Panc1 (cell line): Measurements from ENCODE around the gene AP1B1. TPM values are rescaled to one million over a fixed set of nuclear protein-coding genes. Genes with fewer than 3 reads are reported as not detected.

Source experiments
- ATAC-seq: fragments of 200-7000 bp; cut with Tn5 transposase; 2 replicates; pipeline ENCODE4 v1.9.1; 2020; ENCODE audit warnings: mild to moderate bottlenecking, moderate library complexity
- BruUV-seq: library from RNA; stranded (reverse); fragments of 400-500 nt; replicated peaks from 2 replicates; lab custom pipeline; 2021; lab: Mats Ljungman, UMichigan
- CTCF ChIA-PET: fragments of 300-600 bp; sonication (Branson Sonifier 250); formaldehyde crosslinking; loops from one replicate; lab custom pipeline; 2022; ENCODE audit warnings: antibody characterized with exemption; lab: Charles Lee
- POLR2A ChIA-PET: fragments of 300-600 bp; sonication (Branson Sonifier 250); formaldehyde crosslinking; loops from one replicate; lab custom pipeline; 2022; ENCODE audit warnings: antibody characterized with exemption; lab: Charles Lee
- DNase-seq: peaks from one replicate; pipeline ENCODE4 v3.0.0-alpha.2; 2010; ENCODE audit warnings: low read depth, low spot score
- H3K27ac ChIP-seq: 2 replicates; pipeline ENCODE4 v1.5.1; 2011; ENCODE audit warnings: mild to moderate bottlenecking, low read length, inconsistent platforms
- H3K27me3 ChIP-seq: fragments of 200-500 bp; sonication (Bioruptor generic); 2 replicates; pipeline ENCODE4 v1.6.0; 2014; ENCODE audit warnings: low read length, inconsistent platforms; ENCODE audit not compliant: control insufficient read depth, insufficient read depth
- H3K36me3 ChIP-seq: fragments of 200-500 bp; sonication (Bioruptor generic); 2 replicates; pipeline ENCODE4 v1.5.1; 2014; ENCODE audit warnings: inconsistent platforms, mild to moderate bottlenecking, low read length, moderate library complexity; ENCODE audit not compliant: control insufficient read depth, insufficient read depth
- H3K4me1 ChIP-seq: 2 replicates; pipeline ENCODE4 v1.5.1; 2011; ENCODE audit warnings: inconsistent platforms, mild to moderate bottlenecking, low read length, moderate library complexity; ENCODE audit not compliant: control insufficient read depth, insufficient read depth
- H3K4me3 ChIP-seq, 2 experiments: 2 replicates each; pipeline ENCODE4 v1.5.1; 2011 to 2012; ENCODE audit warnings: low read depth in 2 of 2, low read length in 2 of 2, mild to moderate bottlenecking in 2 of 2, inconsistent platforms in 1 of 2, moderate library complexity in 1 of 2
- H3K9me3 ChIP-seq: fragments of 200-500 bp; sonication (Bioruptor generic); 2 replicates; pipeline ENCODE4 v1.5.1; 2014; ENCODE audit warnings: low read depth, mild to moderate bottlenecking, inconsistent platforms, low read length, moderate library complexity; ENCODE audit not compliant: control insufficient read depth, insufficient read depth
- POLR2AphosphoS5 ChIP-seq: IDR thresholded peaks from 2 replicates; pipeline ENCODE4 v1.6.1; 2012; ENCODE audit warnings: mild to moderate bottlenecking, low read depth, low read length, moderate library complexity
- SIN3A ChIP-seq: IDR thresholded peaks from 2 replicates; pipeline ENCODE4 v1.6.1; 2012; ENCODE audit warnings: low read depth, mild to moderate bottlenecking, low read length, moderate library complexity, borderline replicate concordance; ENCODE audit not compliant: insufficient read depth
- TCF7L2 ChIP-seq: IDR thresholded peaks from 2 replicates; pipeline ENCODE4 v1.6.1; 2011; ENCODE audit warnings: mild to moderate bottlenecking, low read depth, low read length, inconsistent platforms
- in situ Hi-C: cut with HindIII; loops from 2 replicates; pipeline ENCODE4 v1.10.0; 2016; ENCODE audit warnings: low sequenced_read_pairs, low pct_unique_long_range_greater_than_20kb
- intact Hi-C: fragments of 100-400 bp; cut with micrococcal nuclease; formaldehyde crosslinking; loops from one replicate; pipeline ENCODE4 v1.10.0; 2022; ENCODE audit not compliant: unreplicated experiment
- total RNA-seq: library from RNA; stranded (reverse); gene quantifications from one replicate; pipeline ENCODE4 v1.2.1, GENCODE V29; 2021; ENCODE audit not compliant: unreplicated experiment
- TF ChIP-seq, protein P1 (sequence below), 2 experiments: IDR thresholded peaks; 2 replicates each; pipeline ENCODE4 v1.6.1; 2011 to 2012; ENCODE audit warnings: low read depth in 2 of 2, control low read depth in 1 of 2, low read length in 1 of 2, mild to moderate bottlenecking in 1 of 2, moderate library complexity in 1 of 2; ENCODE audit not compliant: insufficient read depth in 1 of 2
- TF ChIP-seq, protein P2 (sequence below): fragments of 450-650 bp; IDR thresholded peaks from 2 replicates; pipeline ENCODE4 v1.5.1; 2017; ENCODE audit warnings: mild to moderate bottlenecking

Gene AP1B1
- total RNA-seq, 1 experiment from 2014 or later = 48.6 TPM

DNA sequence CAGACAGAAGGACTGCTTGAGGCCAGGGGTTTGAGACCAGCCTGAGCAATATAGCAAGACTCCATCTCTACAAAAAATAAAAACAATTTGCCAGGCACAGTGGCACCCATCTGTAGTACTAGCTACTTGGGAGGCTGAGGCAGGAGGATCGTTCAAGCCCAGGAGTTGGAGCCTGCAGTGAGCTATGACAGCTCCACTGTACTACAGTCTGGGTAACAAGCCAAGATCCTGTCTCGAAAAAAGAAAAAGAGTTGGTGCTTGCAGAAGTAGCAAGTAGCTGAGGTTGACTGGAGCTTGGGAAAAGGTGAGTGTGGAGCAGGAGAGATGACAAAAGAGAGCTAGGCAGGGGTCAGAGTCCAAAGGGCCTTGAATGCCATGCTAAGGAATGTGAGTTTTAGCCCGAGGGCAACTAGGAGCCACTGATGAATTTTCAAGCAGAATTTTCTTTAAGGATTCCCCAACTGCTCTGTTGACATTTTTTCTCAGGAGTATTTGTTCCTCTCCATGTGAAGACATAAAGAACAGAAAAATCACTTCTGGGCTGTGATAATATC lies 3.1 kb downstream of the AP1B1 start:
- intact Hi-C loops = no loop called here
- POLR2A ChIA-PET = interaction anchor here (0.6 kb wide), 1 partner anchor 64 kb away, joined by 5 read pairs; no protein-coding TSS in a partner anchor
- in situ Hi-C loops = no loop called here

DNA sequence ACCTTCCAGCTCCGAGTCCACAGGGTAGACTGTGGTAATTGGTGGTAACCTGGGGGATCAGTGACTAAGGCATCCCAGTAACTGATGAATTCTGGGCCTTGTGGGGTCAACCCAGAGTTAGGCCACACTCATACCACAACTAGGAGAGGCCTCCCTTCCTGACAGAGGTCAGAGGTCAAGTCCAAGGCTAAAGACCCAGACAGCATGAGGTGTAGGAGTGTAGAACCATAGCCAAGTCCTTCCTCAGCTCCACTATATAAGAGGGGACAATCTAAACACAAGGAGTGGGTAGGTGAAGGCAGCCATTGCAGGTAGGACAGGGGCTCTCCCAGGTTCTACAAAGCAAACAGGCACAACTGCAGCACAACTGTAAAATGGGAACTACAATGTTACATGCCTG lies 4.6 kb downstream of the AP1B1 start:
- DNase-seq (no peak), ATAC-seq (no peak)
- no peak overlapping the region for H3K27ac ChIP-seq
- no TSS peak for BruUV-seq
- H3K27me3 ChIP-seq = no peaks in the 10 kb centered on the region
- POLR2A ChIA-PET = no interaction called here
- no peaks in the 10 kb centered on the region; the same call in 1 of the 2 replicates for H3K36me3 ChIP-seq
- H3K9me3 ChIP-seq = no peaks in the 10 kb centered on the region
- no peak overlapping the region for H3K4me3 ChIP-seq
- intact Hi-C loops = no loop called here
- CTCF ChIA-PET = no interaction called here
- no peak for TF ChIP-seq SIN3A
- TF ChIP-seq, protein P1, sequence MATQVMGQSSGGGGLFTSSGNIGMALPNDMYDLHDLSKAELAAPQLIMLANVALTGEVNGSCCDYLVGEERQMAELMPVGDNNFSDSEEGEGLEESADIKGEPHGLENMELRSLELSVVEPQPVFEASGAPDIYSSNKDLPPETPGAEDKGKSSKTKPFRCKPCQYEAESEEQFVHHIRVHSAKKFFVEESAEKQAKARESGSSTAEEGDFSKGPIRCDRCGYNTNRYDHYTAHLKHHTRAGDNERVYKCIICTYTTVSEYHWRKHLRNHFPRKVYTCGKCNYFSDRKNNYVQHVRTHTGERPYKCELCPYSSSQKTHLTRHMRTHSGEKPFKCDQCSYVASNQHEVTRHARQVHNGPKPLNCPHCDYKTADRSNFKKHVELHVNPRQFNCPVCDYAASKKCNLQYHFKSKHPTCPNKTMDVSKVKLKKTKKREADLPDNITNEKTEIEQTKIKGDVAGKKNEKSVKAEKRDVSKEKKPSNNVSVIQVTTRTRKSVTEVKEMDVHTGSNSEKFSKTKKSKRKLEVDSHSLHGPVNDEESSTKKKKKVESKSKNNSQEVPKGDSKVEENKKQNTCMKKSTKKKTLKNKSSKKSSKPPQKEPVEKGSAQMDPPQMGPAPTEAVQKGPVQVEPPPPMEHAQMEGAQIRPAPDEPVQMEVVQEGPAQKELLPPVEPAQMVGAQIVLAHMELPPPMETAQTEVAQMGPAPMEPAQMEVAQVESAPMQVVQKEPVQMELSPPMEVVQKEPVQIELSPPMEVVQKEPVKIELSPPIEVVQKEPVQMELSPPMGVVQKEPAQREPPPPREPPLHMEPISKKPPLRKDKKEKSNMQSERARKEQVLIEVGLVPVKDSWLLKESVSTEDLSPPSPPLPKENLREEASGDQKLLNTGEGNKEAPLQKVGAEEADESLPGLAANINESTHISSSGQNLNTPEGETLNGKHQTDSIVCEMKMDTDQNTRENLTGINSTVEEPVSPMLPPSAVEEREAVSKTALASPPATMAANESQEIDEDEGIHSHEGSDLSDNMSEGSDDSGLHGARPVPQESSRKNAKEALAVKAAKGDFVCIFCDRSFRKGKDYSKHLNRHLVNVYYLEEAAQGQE (IDR thresholded peaks at IDR 0.05; ENCODE audit: insufficient read depth in 1 of 2, low read depth in 2 of 2, low read length in 1 of 2) = no peak
- no peak for TF ChIP-seq POLR2AphosphoS5
- TF ChIP-seq, protein P2, sequence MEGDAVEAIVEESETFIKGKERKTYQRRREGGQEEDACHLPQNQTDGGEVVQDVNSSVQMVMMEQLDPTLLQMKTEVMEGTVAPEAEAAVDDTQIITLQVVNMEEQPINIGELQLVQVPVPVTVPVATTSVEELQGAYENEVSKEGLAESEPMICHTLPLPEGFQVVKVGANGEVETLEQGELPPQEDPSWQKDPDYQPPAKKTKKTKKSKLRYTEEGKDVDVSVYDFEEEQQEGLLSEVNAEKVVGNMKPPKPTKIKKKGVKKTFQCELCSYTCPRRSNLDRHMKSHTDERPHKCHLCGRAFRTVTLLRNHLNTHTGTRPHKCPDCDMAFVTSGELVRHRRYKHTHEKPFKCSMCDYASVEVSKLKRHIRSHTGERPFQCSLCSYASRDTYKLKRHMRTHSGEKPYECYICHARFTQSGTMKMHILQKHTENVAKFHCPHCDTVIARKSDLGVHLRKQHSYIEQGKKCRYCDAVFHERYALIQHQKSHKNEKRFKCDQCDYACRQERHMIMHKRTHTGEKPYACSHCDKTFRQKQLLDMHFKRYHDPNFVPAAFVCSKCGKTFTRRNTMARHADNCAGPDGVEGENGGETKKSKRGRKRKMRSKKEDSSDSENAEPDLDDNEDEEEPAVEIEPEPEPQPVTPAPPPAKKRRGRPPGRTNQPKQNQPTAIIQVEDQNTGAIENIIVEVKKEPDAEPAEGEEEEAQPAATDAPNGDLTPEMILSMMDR = no peak
- TF ChIP-seq TCF7L2 = no peak
- H3K4me1 ChIP-seq = peaks cover 12% of the 10 kb centered on the region
- in situ Hi-C loops = no loop called here

More for the DNA sequence above, 3.1 kb downstream of the AP1B1 start:
- TF ChIP-seq, protein P2 = no peak
- no peak for TF ChIP-seq TCF7L2
- DNase-seq = no peak
- Histone ChIP-seq H3K4me3 (no peak overlapping the region), H3K4me1 (peaks cover 12% of the 10 kb centered on the region), H3K36me3 (no peaks in the 10 kb centered on the region; the same call in 1 of the 2 replicates), H3K27me3 (no peaks in the 10 kb centered on the region), H3K27ac (no peak overlapping the region), H3K9me3 (no peaks in the 10 kb centered on the region)
- no TSS peak for BruUV-seq
- CTCF ChIA-PET = no interaction called here
- no peak for ATAC-seq
